Thyroid gland (tissue), 4 donors: Measurements from ENCODE around the gene DNAL4.

Experiments used
- POLR2A ChIP-seq, 2 donors: fragments of 450-650 bp; IDR thresholded peaks; one replicate each; pipeline ENCODE4 v1.6.1; 2017; ENCODE audit warnings: antibody characterized with exemption in 2 of 2, mild to moderate bottlenecking in 2 of 2, moderate library complexity in 1 of 2
- TF ChIP-seq, protein P1 (sequence below), 6 experiments: fragments of 200-600 bp in 3 of 6; fragments of 450-650 bp in 3 of 6; sonication (generic) in 3 of 6; IDR thresholded peaks; one replicate each; pipeline ENCODE4 v1.5.1; 2016 to 2019; ENCODE audit warnings: antibody characterized with exemption in 6 of 6, mild to moderate bottlenecking in 2 of 6, inconsistent platforms in 1 of 6, moderate library complexity in 1 of 6

DNA sequence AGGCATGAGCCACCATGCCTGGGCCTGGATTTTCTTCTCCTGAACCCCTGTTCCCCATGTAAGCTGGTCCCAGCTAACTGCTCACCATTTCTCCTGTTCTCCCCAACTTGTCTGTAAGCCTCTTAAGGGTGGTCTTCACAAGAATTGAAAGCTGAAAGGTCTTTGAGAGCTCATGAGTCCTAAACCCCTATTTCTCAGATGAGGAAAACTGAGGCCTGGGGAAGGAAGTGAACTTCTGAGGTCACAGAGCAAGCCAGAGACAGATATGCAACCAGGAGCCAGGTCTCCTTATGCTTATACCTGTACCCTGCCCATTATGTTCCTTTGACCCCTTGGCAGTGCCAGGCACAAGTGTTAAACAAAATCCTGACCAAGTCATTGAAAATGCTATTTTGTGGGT, 33.6 kb upstream of the DNAL4 start:
- no peak for TF ChIP-seq POLR2A (IDR thresholded peaks at IDR 0.05)
- TF ChIP-seq, protein P1, sequence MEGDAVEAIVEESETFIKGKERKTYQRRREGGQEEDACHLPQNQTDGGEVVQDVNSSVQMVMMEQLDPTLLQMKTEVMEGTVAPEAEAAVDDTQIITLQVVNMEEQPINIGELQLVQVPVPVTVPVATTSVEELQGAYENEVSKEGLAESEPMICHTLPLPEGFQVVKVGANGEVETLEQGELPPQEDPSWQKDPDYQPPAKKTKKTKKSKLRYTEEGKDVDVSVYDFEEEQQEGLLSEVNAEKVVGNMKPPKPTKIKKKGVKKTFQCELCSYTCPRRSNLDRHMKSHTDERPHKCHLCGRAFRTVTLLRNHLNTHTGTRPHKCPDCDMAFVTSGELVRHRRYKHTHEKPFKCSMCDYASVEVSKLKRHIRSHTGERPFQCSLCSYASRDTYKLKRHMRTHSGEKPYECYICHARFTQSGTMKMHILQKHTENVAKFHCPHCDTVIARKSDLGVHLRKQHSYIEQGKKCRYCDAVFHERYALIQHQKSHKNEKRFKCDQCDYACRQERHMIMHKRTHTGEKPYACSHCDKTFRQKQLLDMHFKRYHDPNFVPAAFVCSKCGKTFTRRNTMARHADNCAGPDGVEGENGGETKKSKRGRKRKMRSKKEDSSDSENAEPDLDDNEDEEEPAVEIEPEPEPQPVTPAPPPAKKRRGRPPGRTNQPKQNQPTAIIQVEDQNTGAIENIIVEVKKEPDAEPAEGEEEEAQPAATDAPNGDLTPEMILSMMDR (IDR thresholded peaks at IDR 0.05), result no peak
